NAMALWA (cell line): ENCODE measurements around the gene STXBP6.

ENCODE experiments used
- DNase-seq: peaks from one replicate; pipeline ENCODE4 v3.0.0-alpha.2; 2015; ENCODE audit warnings: low spot score

The STXBP6 gene

GRCh38 chr14:25052385-25052784 lies 2.4 kb upstream of the STXBP6 start:
- DNase-seq, result no peak

GRCh38 chr14:25050269-25051150 lies 563 bp upstream of the STXBP6 start:
- DNase-seq, result no peak

DNA sequence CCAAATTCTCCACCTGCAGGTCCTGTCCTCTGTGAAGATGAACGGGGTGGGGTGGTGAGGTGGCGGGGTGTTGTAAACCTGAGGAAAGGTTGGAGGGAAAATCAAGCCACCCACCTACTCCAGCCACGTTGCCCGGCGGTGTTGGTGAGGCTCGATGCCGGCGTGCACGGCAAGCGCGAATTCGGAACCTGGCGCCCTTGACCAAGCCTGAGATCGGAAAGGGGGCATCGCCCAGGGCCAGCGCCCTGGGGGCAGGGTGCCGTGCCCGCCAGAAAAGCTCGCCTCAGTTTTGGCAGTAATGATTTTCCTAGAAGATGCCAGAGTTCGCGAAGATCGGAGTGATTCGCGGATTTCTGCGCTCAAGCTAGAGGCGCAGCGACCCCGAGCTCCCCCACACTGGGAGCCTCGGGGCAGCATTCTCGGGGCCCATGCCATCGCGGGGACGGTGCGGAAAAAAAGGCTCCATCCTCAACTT lies 817 bp downstream of the STXBP6 start:
- DNase-seq, result no peak

GRCh38 chr14:25048170-25049016 lies 1.6 kb downstream of the STXBP6 start:
- no peak for DNase-seq

GRCh38 chr14:25046301-25046943 lies 3.5 kb downstream of the STXBP6 start:
- DNase-seq, result no peak

GRCh38 chr14:25044106-25044698 lies 5.7 kb downstream of the STXBP6 start:
- no peak for DNase-seq

DNA sequence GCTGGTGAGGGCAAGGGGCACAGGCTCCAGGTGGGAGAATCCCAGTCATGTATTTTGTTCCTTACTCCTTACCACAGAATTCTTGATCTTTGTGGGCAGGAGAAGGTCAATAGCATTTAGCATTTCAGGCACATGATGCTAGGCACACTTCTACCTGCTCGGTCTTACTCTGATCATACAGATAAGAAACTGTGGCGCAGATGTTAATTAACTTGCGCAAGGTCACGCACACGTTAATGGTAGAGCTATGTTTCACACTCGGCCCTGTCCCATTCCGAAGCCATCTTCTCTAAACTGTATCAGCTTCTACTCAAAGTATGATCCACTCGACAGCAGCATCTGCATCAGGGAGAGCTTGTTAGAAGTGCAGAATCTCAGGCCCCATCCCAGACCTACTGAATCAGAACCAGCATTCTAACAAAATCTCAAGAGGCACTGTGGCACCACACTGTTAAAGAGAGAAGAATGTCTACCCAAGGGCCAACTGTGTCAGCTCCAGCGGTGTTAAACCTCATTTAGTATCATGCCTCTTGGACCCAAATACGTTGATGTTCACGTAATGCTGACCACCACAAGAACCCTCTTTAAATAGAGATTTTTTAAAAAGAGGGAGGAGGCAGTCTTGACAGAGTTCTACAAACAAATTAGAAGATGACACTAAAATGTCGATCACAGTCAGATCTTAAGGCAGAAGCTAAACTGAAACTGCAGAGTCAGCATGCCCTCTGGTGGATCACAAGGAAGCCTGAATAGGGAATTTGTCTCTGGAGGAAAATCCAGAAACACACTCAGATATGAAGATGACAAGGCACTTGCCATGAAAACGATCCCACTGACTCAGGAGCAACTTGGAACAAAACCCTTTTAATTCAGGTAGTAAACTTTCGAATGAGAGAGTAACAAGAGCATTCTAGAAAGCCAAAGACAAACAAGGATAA lies 7.3 kb downstream of the STXBP6 start:
- DNase-seq, result no peak

DNA sequence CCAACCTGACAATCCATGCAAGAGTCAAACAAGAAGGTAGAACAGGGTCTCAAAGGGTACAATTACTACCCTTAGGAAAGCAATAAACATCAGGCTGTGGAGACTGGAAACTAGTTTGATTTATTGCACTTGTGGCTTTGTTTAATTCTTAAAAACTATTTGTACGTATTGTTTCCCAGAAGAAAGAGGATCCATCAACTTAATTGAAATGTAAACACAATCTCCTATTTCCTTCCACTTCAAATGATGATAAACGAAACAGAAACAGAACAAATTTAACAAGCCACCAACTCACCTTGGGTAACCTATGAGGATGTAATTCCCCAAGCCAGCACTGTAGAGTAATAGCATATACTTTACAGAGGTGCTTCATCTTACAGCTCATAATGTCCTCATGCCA lies 8.0 kb downstream of the STXBP6 start:
- no peak for DNase-seq

- DNase-seq, result no peak
These were observed 8.5 kb downstream of the STXBP6 start for GRCh38 chr14:25041484-25041883.

GRCh38 chr14:25039933-25040332 lies 10.0 kb downstream of the STXBP6 start:
- no peak for DNase-seq

GRCh38 chr14:25038044-25038668 lies 11.8 kb downstream of the STXBP6 start:
- no peak for DNase-seq

DNA sequence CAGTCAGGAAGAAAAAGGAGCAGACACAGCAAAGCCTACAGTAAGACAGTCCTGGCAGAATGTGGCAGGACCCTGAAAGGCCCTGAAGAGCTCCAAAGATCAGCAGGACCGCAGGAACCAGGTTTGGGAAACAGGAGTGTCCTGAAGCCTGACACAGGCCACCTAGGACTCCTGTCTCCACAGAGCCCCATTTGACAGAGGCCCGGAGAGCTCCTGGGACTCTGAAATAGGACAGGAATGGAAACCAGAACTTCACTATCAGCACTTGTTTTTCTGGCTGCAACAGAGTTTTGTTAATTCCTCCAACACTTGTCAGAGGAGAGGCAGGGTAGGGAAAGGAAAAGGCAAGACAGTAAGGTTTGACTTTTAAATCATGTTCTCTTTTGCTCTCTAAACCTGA lies 12.9 kb downstream of the STXBP6 start:
- no peak for DNase-seq

DNA sequence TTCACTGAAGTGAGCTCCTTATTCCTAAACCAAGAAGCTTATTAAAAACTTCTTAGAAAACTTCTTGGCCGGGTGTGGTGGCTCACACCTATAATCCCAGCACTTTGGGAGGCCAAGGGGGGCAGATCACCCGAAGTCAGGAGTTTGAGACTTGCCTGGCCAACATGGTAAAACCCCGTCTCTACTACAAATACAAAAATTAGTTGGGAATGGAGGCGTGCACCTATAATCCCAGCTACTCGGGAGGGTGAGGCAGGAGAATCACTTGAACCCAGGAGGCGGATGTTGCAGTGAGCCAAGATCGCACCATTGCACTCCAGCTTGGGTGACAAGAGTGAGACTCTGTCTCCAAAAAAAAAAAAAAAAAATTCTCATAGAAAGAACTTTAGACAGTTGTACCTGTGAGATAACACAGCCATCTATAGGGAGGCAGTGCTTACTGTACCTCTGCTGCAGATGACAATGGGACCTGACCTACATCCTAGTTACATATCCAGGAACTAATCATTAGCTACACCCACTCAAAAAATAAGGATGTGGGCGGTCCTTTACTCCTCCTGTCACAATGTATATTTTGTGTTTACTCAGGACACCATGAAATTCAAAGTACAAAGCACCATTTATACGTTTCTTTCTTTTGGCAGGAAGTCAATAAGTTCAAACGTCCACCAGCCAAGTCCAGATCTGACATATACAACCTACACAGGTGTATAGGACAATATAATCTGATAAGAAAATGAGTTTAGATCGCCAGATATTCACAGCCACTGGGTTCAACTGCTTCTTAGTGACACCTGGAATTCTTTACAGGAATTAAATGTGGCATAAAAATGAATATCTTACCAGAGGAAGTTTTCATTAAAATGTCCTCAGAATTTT lies 14.9 kb downstream of the STXBP6 start:
- DNase-seq, result no peak

- DNase-seq, result no peak
These were observed 16.6 kb downstream of the STXBP6 start for GRCh38 chr14:25033358-25033757.

GRCh38 chr14:25032092-25032784 lies 17.7 kb downstream of the STXBP6 start:
- peak; percentile 78 for DNase-seq

- DNase-seq, result peak; percentile 36
These were observed 23.3 kb downstream of the STXBP6 start for GRCh38 chr14:25026476-25027137.

- DNase-seq, result no peak
These were observed 30.1 kb downstream of the STXBP6 start for GRCh38 chr14:25019892-25020291.

- no peak for DNase-seq
These were observed 32.4 kb downstream of the STXBP6 start for GRCh38 chr14:25017562-25017961.
